ENCODE measurements around the gene PRODH2. TPM values are rescaled to one million over a fixed set of nuclear protein-coding genes. Genes with fewer than 3 reads are reported as not detected.
"Not testable (repeated sequence)": the region's sequence is repeated elsewhere in the genome, so short reads cannot be mapped to it uniquely, and the experiment has no call there.

The PRODH2 gene
- polyA plus RNA-seq, 1 of the 3 experiments (the other 2 are of a cell fraction) = not detected

- DNase-seq; H3K79me2 ChIP-seq (ENCODE audit: insufficient read depth); H3K36me3 ChIP-seq (replicated peaks in 1 of 2; ENCODE audit: control insufficient read depth in 1 of 2, insufficient read depth in 2 of 2, low read length in 1 of 2); POLR2A ChIA-PET; H4K20me1 ChIP-seq (ENCODE audit: insufficient read depth); H3K9ac ChIP-seq; H3K27ac ChIP-seq (ENCODE audit: low read depth in 2 of 2, low read length in 1 of 2); H3K4me2 ChIP-seq; H3K9me2 ChIP-seq; CTCF ChIA-PET; H3K4me1 ChIP-seq (ENCODE audit: control insufficient read depth in 1 of 2, insufficient read depth in 2 of 2, low read depth in 1 of 2, low read length in 1 of 2); H3F3A ChIP-seq (replicated peaks; ENCODE audit: insufficient read depth); H3K9me3 ChIP-seq; H3K4me3 ChIP-seq (ENCODE audit: low read depth in 2 of 2, low read length in 1 of 2); H2AFZ ChIP-seq (ENCODE audit: low read depth): not testable (repeated sequence)
- 57% methylated on average over 1 of the region's 1 CpG for WGBS (ENCODE audit: low lambda C conversion rate)
- H3K27me3 ChIP-seq (ENCODE audit: insufficient read depth) = peaks cover 14% of the 10 kb centered on the region; the same call in 1 of the 2 replicates
Measured at GRCh38 chr19:35795564-35795963, 17.1 kb downstream of the PRODH2 start.

GRCh38 chr19:35793381-35794165 is 19.1 kb downstream of the PRODH2 start:
- H3K4me2 ChIP-seq = no peak overlapping the region
- DNase-seq = no peak
- H3K9ac ChIP-seq = no peak overlapping the region
- WGBS (ENCODE audit: low lambda C conversion rate) = 76% methylated on average over 7 of the region's 7 CpGs
- H3K27ac ChIP-seq (ENCODE audit: low read depth in 2 of 2, low read length in 1 of 2) = no peak overlapping the region
- no peaks in the 10 kb centered on the region for H3K4me1 ChIP-seq (ENCODE audit: control insufficient read depth in 1 of 2, insufficient read depth in 2 of 2, low read depth in 1 of 2, low read length in 1 of 2)
- no peak overlapping the region for H3K4me3 ChIP-seq (ENCODE audit: low read depth in 2 of 2, low read length in 1 of 2)
- H3K27me3 ChIP-seq (ENCODE audit: insufficient read depth) = no peaks in the 10 kb centered on the region
- ChIA-PET POLR2A (no interaction called here), CTCF (no interaction called here)
- no peaks in the 10 kb centered on the region for H3K79me2 ChIP-seq (ENCODE audit: insufficient read depth)
- no peaks in the 10 kb centered on the region for H3K36me3 ChIP-seq (replicated peaks in 1 of 2; ENCODE audit: control insufficient read depth in 1 of 2, insufficient read depth in 2 of 2, low read length in 1 of 2)
- H2AFZ ChIP-seq (ENCODE audit: low read depth) = no peak overlapping the region
- H4K20me1 ChIP-seq (ENCODE audit: insufficient read depth) = no peaks in the 10 kb centered on the region
- H3F3A ChIP-seq (replicated peaks; ENCODE audit: insufficient read depth) = no peaks in the 10 kb centered on the region
- H3K9me2 ChIP-seq = no peaks in the 10 kb centered on the region
- no peaks in the 10 kb centered on the region for H3K9me3 ChIP-seq
- TF ChIP-seq GABPA (IDR thresholded peaks at IDR 0.05; ENCODE audit: low read depth) (no peak), SIN3A (IDR thresholded peaks at IDR 0.05; ENCODE audit: borderline replicate concordance, low read depth, low read length) (no peak), NRF1 (IDR thresholded peaks at IDR 0.05; ENCODE audit: low read depth, low read length) (no peak), RAD21 (IDR thresholded peaks at IDR 0.05; ENCODE audit: low read length) (no peak), TCF12 (IDR thresholded peaks at IDR 0.05) (no peak), FOXM1 (IDR thresholded peaks at IDR 0.05; ENCODE audit: low read depth) (no peak), GATA2 (CRISPR knock-in tag; IDR thresholded peaks at IDR 0.05) (no peak), POLR2AphosphoS5 (IDR thresholded peaks at IDR 0.05; ENCODE audit: low read depth, low read length) (no peak)
- TF ChIP-seq, protein P1, sequence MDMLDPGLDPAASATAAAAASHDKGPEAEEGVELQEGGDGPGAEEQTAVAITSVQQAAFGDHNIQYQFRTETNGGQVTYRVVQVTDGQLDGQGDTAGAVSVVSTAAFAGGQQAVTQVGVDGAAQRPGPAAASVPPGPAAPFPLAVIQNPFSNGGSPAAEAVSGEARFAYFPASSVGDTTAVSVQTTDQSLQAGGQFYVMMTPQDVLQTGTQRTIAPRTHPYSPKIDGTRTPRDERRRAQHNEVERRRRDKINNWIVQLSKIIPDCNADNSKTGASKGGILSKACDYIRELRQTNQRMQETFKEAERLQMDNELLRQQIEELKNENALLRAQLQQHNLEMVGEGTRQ (IDR thresholded peaks at IDR 0.05; ENCODE audit: borderline replicate concordance, low read depth, low read length) = no peak

DNA sequence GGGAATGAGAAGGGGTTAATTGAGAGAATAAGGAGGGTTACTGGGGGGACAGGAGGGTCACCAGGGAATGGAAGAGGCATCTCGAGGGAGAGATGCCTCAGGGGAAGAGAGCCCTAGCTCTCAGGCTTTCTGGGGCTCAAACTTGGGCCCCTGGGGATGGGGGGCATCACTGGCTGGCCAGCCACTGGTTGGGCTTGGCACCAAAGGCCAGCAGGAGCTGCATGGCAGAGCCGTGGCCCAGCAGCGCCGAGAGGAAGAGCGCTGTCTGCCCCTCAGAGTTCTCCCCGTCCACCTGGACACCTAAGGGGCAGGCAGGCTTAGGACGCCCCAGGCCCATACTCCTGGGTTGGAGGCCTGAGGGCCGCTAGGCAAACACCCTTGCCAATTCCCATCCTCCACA is 19.8 kb downstream of the PRODH2 start:
- no peaks in the 10 kb centered on the region for H3K9me2 ChIP-seq
- no peak overlapping the region for H3K9ac ChIP-seq
- H3K4me2 ChIP-seq = no peak overlapping the region
- POLR2A ChIA-PET = no interaction called here
- H3K4me3 ChIP-seq (ENCODE audit: low read depth in 2 of 2, low read length in 1 of 2) = no peak overlapping the region
- WGBS (ENCODE audit: low lambda C conversion rate) = 22% methylated on average over 2 of the region's 8 CpGs
- no peaks in the 10 kb centered on the region for H3K4me1 ChIP-seq (ENCODE audit: control insufficient read depth in 1 of 2, insufficient read depth in 2 of 2, low read depth in 1 of 2, low read length in 1 of 2)
- no peak overlapping the region for H2AFZ ChIP-seq (ENCODE audit: low read depth)
- no peak for DNase-seq
- H3K36me3 ChIP-seq (replicated peaks in 1 of 2; ENCODE audit: control insufficient read depth in 1 of 2, insufficient read depth in 2 of 2, low read length in 1 of 2) = no peaks in the 10 kb centered on the region
- H4K20me1 ChIP-seq (ENCODE audit: insufficient read depth) = no peaks in the 10 kb centered on the region
- no peaks in the 10 kb centered on the region for H3K79me2 ChIP-seq (ENCODE audit: insufficient read depth)
- H3K27me3 ChIP-seq (ENCODE audit: insufficient read depth) = no peaks in the 10 kb centered on the region
- H3F3A ChIP-seq (replicated peaks; ENCODE audit: insufficient read depth) = no peaks in the 10 kb centered on the region
- CTCF ChIA-PET = no interaction called here
- no peaks in the 10 kb centered on the region for H3K9me3 ChIP-seq
- TF ChIP-seq TCF12 (IDR thresholded peaks at IDR 0.05) (no peak), NFIC (IDR thresholded peaks at IDR 0.05; ENCODE audit: borderline replicate concordance) (no peak), SMC3 (IDR thresholded peaks at IDR 0.05; ENCODE audit: low read depth, low read length) (no peak), POLR2AphosphoS5 (IDR thresholded peaks at IDR 0.05; ENCODE audit: low read depth, low read length) (no peak), GATA2 (CRISPR knock-in tag; IDR thresholded peaks at IDR 0.05) (no peak), FOSL2 (IDR thresholded peaks at IDR 0.05; ENCODE audit: borderline replicate concordance, low read depth) (no peak), FOXJ3 (CRISPR knock-in tag; IDR thresholded peaks at IDR 0.05) (no peak), ZBTB33 (IDR thresholded peaks at IDR 0.05; ENCODE audit: borderline replicate concordance, low read depth) (no peak)
- TF ChIP-seq, protein P2, sequence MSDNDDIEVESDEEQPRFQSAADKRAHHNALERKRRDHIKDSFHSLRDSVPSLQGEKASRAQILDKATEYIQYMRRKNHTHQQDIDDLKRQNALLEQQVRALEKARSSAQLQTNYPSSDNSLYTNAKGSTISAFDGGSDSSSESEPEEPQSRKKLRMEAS (IDR thresholded peaks at IDR 0.05; ENCODE audit: low read depth) = no peak
- TF ChIP-seq, protein P1 (IDR thresholded peaks at IDR 0.05; ENCODE audit: borderline replicate concordance, low read depth, low read length) = no peak
- H3K27ac ChIP-seq (ENCODE audit: low read depth in 2 of 2, low read length in 1 of 2) = no peak overlapping the region

Measured in SK-N-SH (cell line).